H1 (cell line): ENCODE measurements around the gene MAFB. TPM values are rescaled to one million over a fixed set of nuclear protein-coding genes. Genes with fewer than 3 reads are reported as not detected.

ENCODE experiments used
- CTCF ChIA-PET: fragments of 300-600 bp; sonication (Branson Sonifier 250); formaldehyde crosslinking; loops from one replicate; lab custom pipeline; 2021; ENCODE audit not compliant: partially characterized antibody; lab: Charles Lee
- POLR2A ChIA-PET: fragments of 300-600 bp; sonication (Branson Sonifier 250); formaldehyde crosslinking; loops from one replicate; lab custom pipeline; 2021; ENCODE audit warnings: inconsistent platforms; ENCODE audit not compliant: partially characterized antibody; lab: Charles Lee
- DNase-seq, 2 experiments: peaks; one replicate each; pipeline versions ENCODE4 v3.0.0 to v3.0.0-alpha.2; 2010 to 2022; ENCODE audit warnings: low spot score in 2 of 2, low read depth in 1 of 2, mixed read lengths in 1 of 2
- FAIRE-seq: peaks from 2 replicates; lab custom pipeline; 2011; peaks lifted over from hg19 to GRCh38; lab: Jason Lieb, UNC
- H2AFZ ChIP-seq: 2 replicates; pipeline ENCODE4 v1.8.1; 2012; ENCODE audit warnings: low read length, inconsistent platforms
- H2AK5ac ChIP-seq: 2 replicates; pipeline ENCODE4 v1.6.1; 2013; ENCODE audit warnings: low read depth, low read length
- H2BK120ac ChIP-seq: replicated peaks from 2 replicates; pipeline ENCODE3; 2013; ENCODE audit warnings: low read depth, low read length, inconsistent platforms
- H2BK12ac ChIP-seq: 2 replicates; pipeline ENCODE4 v1.6.1; 2013; ENCODE audit warnings: low read depth, low read length
- H2BK15ac ChIP-seq: 2 replicates; pipeline ENCODE4 v1.6.1; 2013; ENCODE audit warnings: low read length
- H2BK20ac ChIP-seq: 2 replicates; pipeline ENCODE4 v1.6.1; 2013; ENCODE audit warnings: low read length
- H2BK5ac ChIP-seq: 2 replicates; pipeline ENCODE4 v1.6.1; 2013; ENCODE audit warnings: low read depth, low read length
- H3K14ac ChIP-seq: 2 replicates; pipeline ENCODE4 v1.6.1; 2013; ENCODE audit warnings: inconsistent platforms; ENCODE audit not compliant: insufficient read length
- H3K18ac ChIP-seq: 2 replicates; pipeline ENCODE4 v1.6.1; 2013; ENCODE audit warnings: low read length; ENCODE audit errors: extremely low read depth
- H3K23ac ChIP-seq: 2 replicates; pipeline ENCODE4 v1.6.1; 2013; ENCODE audit warnings: inconsistent platforms; ENCODE audit not compliant: insufficient read length
- H3K23me2 ChIP-seq: 2 replicates; pipeline ENCODE4 v1.6.1; 2013; ENCODE audit warnings: low read depth, low read length
- H3K27ac ChIP-seq: 2 replicates; pipeline ENCODE4 v1.6.1; 2011; ENCODE audit warnings: low read depth, low read length, inconsistent platforms
- H3K27me3 ChIP-seq, 4 experiments: replicated peaks in 1 of 4; 1 replicate in 1 of 4; 2 replicates in 3 of 4; pipeline versions ENCODE4 v1.6.1 to v1.8.1; 2011 to 2013; ENCODE audit warnings: low read length in 3 of 4, mild to moderate bottlenecking in 3 of 4, inconsistent platforms in 2 of 4, mixed read lengths in 2 of 4, moderate library complexity in 1 of 4; ENCODE audit not compliant: control insufficient read depth in 3 of 4, insufficient read depth in 3 of 4; ENCODE audit errors: extremely low read depth in 1 of 4
- H3K36me3 ChIP-seq, 4 experiments: 2 replicates each; pipeline versions ENCODE4 v1.6.1 to v1.8.1; 2011 to 2013; ENCODE audit warnings: mild to moderate bottlenecking in 4 of 4, low read length in 3 of 4, moderate library complexity in 2 of 4, control low read depth in 1 of 4, inconsistent platforms in 1 of 4; ENCODE audit not compliant: insufficient read depth in 4 of 4, control insufficient read depth in 2 of 4
- H3K4ac ChIP-seq: replicated peaks from 2 replicates; pipeline ENCODE3; 2013; ENCODE audit warnings: low read length, low read depth, mixed read lengths, inconsistent platforms; ENCODE audit not compliant: insufficient read length
- H3K4me1 ChIP-seq, 4 experiments: replicated peaks in 1 of 4; 1 replicate in 1 of 4; 2 replicates in 3 of 4; pipeline versions ENCODE4 v1.6.1 to v1.8.1; 2011 to 2013; ENCODE audit warnings: low read length in 3 of 4, inconsistent platforms in 2 of 4, mixed read lengths in 1 of 4; ENCODE audit not compliant: insufficient read depth in 4 of 4, control insufficient read depth in 3 of 4
- H3K4me2 ChIP-seq, 2 experiments: 2 replicates each; pipeline versions ENCODE4 v1.6.1 to v1.8.1; 2011 to 2013; ENCODE audit warnings: low read depth in 2 of 2, low read length in 2 of 2, control low read depth in 1 of 2, inconsistent platforms in 1 of 2, mild to moderate bottlenecking in 1 of 2; ENCODE audit not compliant: insufficient read depth in 1 of 2
- H3K4me3 ChIP-seq, 4 experiments: fragments of 200-600, 300-600 bp in 1 of 4; sonication (generic), shearing (Covaris generic), sonication (Bioruptor Twin) in 1 of 4; 2 replicates each; pipeline versions ENCODE4 v1.5.1 to v1.8.1; 2011 to 2016; ENCODE audit warnings: low read length in 4 of 4, low read depth in 3 of 4, control low read depth in 2 of 4, inconsistent platforms in 2 of 4, mild to moderate bottlenecking in 2 of 4, mixed read lengths in 1 of 4, moderate library complexity in 1 of 4; ENCODE audit not compliant: insufficient read depth in 2 of 4; ENCODE audit errors: extremely low read depth in 1 of 4
- H3K56ac ChIP-seq: replicated peaks from 2 replicates; pipeline ENCODE3; 2013; ENCODE audit warnings: low read depth, mild to moderate bottlenecking, mixed read lengths, low read length, inconsistent platforms; ENCODE audit not compliant: insufficient read length
- H3K79me1 ChIP-seq: 2 replicates; pipeline ENCODE4 v1.6.1; 2013; ENCODE audit warnings: low read depth, low read length, control low read depth
- H3K79me2 ChIP-seq, 2 experiments: 2 replicates each; pipeline versions ENCODE4 v1.6.1 to v1.8.1; 2012 to 2013; ENCODE audit warnings: low read length in 2 of 2, mild to moderate bottlenecking in 2 of 2, inconsistent platforms in 1 of 2; ENCODE audit not compliant: insufficient read depth in 2 of 2, control insufficient read depth in 1 of 2
- H3K9ac ChIP-seq, 4 experiments: replicated peaks in 1 of 4; 1 replicate in 1 of 4; 2 replicates in 3 of 4; pipeline versions ENCODE4 v1.6.1 to v1.8.1; 2011 to 2013; ENCODE audit warnings: low read depth in 3 of 4, low read length in 3 of 4, control low read depth in 2 of 4, mild to moderate bottlenecking in 2 of 4, moderate library complexity in 2 of 4, inconsistent platforms in 1 of 4; ENCODE audit errors: extremely low read depth in 1 of 4
- H3K9me3 ChIP-seq, 2 experiments: 2 replicates each; pipeline versions ENCODE4 v1.6.1 to v1.8.1; 2012 to 2013; ENCODE audit warnings: mild to moderate bottlenecking in 2 of 2, moderate library complexity in 2 of 2, control low read depth in 1 of 2, inconsistent platforms in 1 of 2, low read depth in 1 of 2, low read length in 1 of 2, mixed read lengths in 1 of 2; ENCODE audit not compliant: insufficient read depth in 2 of 2
- H4K20me1 ChIP-seq, 2 experiments: replicated peaks in 1 of 2; 2 replicates each; pipeline versions ENCODE3 to v1.8.1; 2011 to 2013; ENCODE audit warnings: inconsistent platforms in 2 of 2, low read length in 2 of 2, mild to moderate bottlenecking in 1 of 2; ENCODE audit not compliant: insufficient read depth in 2 of 2, control insufficient read depth in 1 of 2
- H4K5ac ChIP-seq: 2 replicates; pipeline ENCODE4 v1.6.1; 2013; ENCODE audit warnings: low read length, low read depth, mixed read lengths, inconsistent platforms; ENCODE audit not compliant: insufficient read length
- H4K8ac ChIP-seq: 2 replicates; pipeline ENCODE4 v1.8.0; 2013; ENCODE audit warnings: mild to moderate bottlenecking, moderate library complexity, low read length, inconsistent platforms; ENCODE audit not compliant: insufficient read depth; ENCODE audit errors: extremely low read depth
- H4K91ac ChIP-seq: replicated peaks from 2 replicates; pipeline ENCODE3; 2013; ENCODE audit warnings: low read length, mixed read lengths, inconsistent platforms; ENCODE audit not compliant: insufficient read length
- CREB1 ChIP-seq: IDR thresholded peaks from 2 replicates; pipeline ENCODE4 v1.6.1; 2012; ENCODE audit warnings: inconsistent platforms
- KDM4A ChIP-seq: IDR thresholded peaks from one replicate; pipeline ENCODE4 v1.7.1; 2012; ENCODE audit warnings: low read depth, mild to moderate bottlenecking, moderate library complexity, low read length, inconsistent platforms; ENCODE audit not compliant: severe bottlenecking
- WGBS, 2 experiments: shearing (Covaris generic) in 1 of 2; methylation state at CpG; one replicate each; pipeline versions ENCODE4 v1.1.6 to v1.1.7; 2013 to 2015; ENCODE audit warnings: low lambda C conversion rate in 2 of 2, mixed read lengths in 2 of 2, inconsistent platforms in 1 of 2, low coverage in 1 of 2, missing lambda C conversion rate in 1 of 2; ENCODE audit not compliant: insufficient replicate concordance in 2 of 2, insufficient coverage in 1 of 2, insufficient read length in 1 of 2; ENCODE audit errors: extremely low coverage in 1 of 2, missing lambda C conversion rate in 1 of 2; 5-methylcytosine and 5-hydroxymethylcytosine counted together
- polyA plus RNA-seq, 7 experiments: library from polyadenylated mRNA; depleted of rRNA in 3 of 7; stranded (reverse) in 5 of 7; unstranded in 2 of 7; fragments of >200 nt in 5 of 7; fragments of 200-250 nt in 2 of 7; gene quantifications; 1 replicate in 5 of 7; 2 replicates in 1 of 7; 4 replicates in 1 of 7; pipeline versions ENCODE4 v1.2.1 to v1.2.3, GENCODE V29; 2011 to 2013; ENCODE audit warnings: missing spikeins in 2 of 7, mixed read lengths in 2 of 7
- total RNA-seq: library from RNA; stranded (reverse); fragmentation: NEBNext Ultra II Directional; extraction: Animal tissue kit (Norgen Biotek cat#: 25700); gene quantifications from 2 replicates; pipeline ENCODE4 v1.2.1, GENCODE V29; 2021

MAFB gene
- total and polyA plus RNA-seq, 2 of the 8 experiments (the other 6 are each of a cell fraction or from before 2014, with no cell fraction given), result 0.83 to 1.8 TPM

- FAIRE-seq, result no peak
- H3K4me3 ChIP-seq, result no peak overlapping the region
- H3K18ac ChIP-seq, result no peak overlapping the region
- H4K91ac ChIP-seq, result no peak overlapping the region
- no peak overlapping the region for H4K8ac ChIP-seq
- no peak overlapping the region for H3K23ac ChIP-seq
- no peak overlapping the region for H2AK5ac ChIP-seq
- H3K4ac ChIP-seq, result no peak overlapping the region
- H3K4me2 ChIP-seq, result no peak overlapping the region
- H3K27ac ChIP-seq, result no peak overlapping the region
- H2AFZ ChIP-seq, result no peak overlapping the region
- H4K20me1 ChIP-seq, result peaks cover 0 to 1% of the 10 kb centered on the region in 2 experiments
- ChIA-PET CTCF (no interaction called here), POLR2A (no interaction called here)
- 82% methylated on average over 2 of the region's 2 CpGs; no CpG with 5 or more reads in 1 of the 2 experiments for WGBS, 2 experiments
- H3K9ac ChIP-seq, result no peak overlapping the region
- no peak overlapping the region for H2BK20ac ChIP-seq
- H3K56ac ChIP-seq, result no peak overlapping the region
- no peaks in the 10 kb centered on the region for H3K36me3 ChIP-seq
- H3K79me1 ChIP-seq, result no peaks in the 10 kb centered on the region
- H3K23me2 ChIP-seq, result peaks cover 10% of the 10 kb centered on the region; the same call in 1 of the 2 replicates
- no peaks in the 10 kb centered on the region for H3K79me2 ChIP-seq
- no peak for DNase-seq
- H3K4me1 ChIP-seq, result no peaks in the 10 kb centered on the region; a peak in 1 of 7 replicates
- no peak overlapping the region for H2BK5ac ChIP-seq
- no peaks in the 10 kb centered on the region for H3K9me3 ChIP-seq
- H2BK120ac ChIP-seq, result no peak overlapping the region
- no peak overlapping the region for H4K5ac ChIP-seq
- no peaks in the 10 kb centered on the region for H3K27me3 ChIP-seq
- no peak overlapping the region for H2BK12ac ChIP-seq
- no peak overlapping the region for H2BK15ac ChIP-seq
- H3K14ac ChIP-seq, result no peak overlapping the region
- TF ChIP-seq KDM4A (no peak), CREB1 (no peak)
Observed at GRCh38 chr20:40641202-40641601, 47.8 kb downstream of the MAFB start.
